HepG2 (cell line): Measurements from ENCODE around the gene SPHK1. TPM values are rescaled to one million over a fixed set of nuclear protein-coding genes. Genes with fewer than 3 reads are reported as not detected.

Source experiments
- ATF7-NPFF ChIP-seq: sonication (generic); formaldehyde crosslinking; IDR thresholded peaks from 2 replicates; pipeline ENCODE4 v1.8.1; 2023; ENCODE audit warnings: mild to moderate bottlenecking, low read depth, missing genetic modification reagents, moderate library complexity
- ETV6 ChIP-seq: sonication (generic); formaldehyde crosslinking; conservative IDR thresholded peaks from 2 replicates; pipeline ENCODE4 v1.4.0; 2020; ENCODE audit warnings: missing genetic modification reagents
- HNRNPUL1 ChIP-seq: fragments of 200-400 bp; formaldehyde crosslinking; IDR thresholded peaks from 2 replicates; pipeline ENCODE4 v1.6.1; 2017; ENCODE audit warnings: low read depth, mild to moderate bottlenecking, low read length, moderate library complexity
- IRF2 ChIP-seq: IDR thresholded peaks from 2 replicates; pipeline ENCODE4 v1.6.1; 2018; ENCODE audit warnings: missing genetic modification reagents, missing compliant biosample characterization
- KDM5B ChIP-seq: sonication (generic); formaldehyde crosslinking; IDR thresholded peaks from 2 replicates; pipeline ENCODE4 v1.4.0; 2020; ENCODE audit warnings: missing genetic modification reagents, mild to moderate bottlenecking, borderline replicate concordance
- KLF12 ChIP-seq: sonication (generic); formaldehyde crosslinking; IDR thresholded peaks from 2 replicates; pipeline ENCODE4 v1.4.0; 2020; ENCODE audit warnings: missing genetic modification reagents, borderline replicate concordance
- MBNL3 ChIP-seq: fragments of 250-450 bp; sonication (Bioruptor Pico); conservative IDR thresholded peaks from 2 replicates; pipeline ENCODE4 v1.8.0; 2022; ENCODE audit warnings: mild to moderate bottlenecking, inconsistent platforms
- NFKBIZ ChIP-seq: IDR thresholded peaks from 2 replicates; pipeline ENCODE4 v1.6.1; 2018; ENCODE audit warnings: missing genetic modification reagents, missing compliant biosample characterization
- RFX1 ChIP-seq: fragments of 450-650 bp; IDR thresholded peaks from 2 replicates; pipeline ENCODE4 v1.6.1; 2017
- SALL1 ChIP-seq: sonication (generic); formaldehyde crosslinking; IDR thresholded peaks from 2 replicates; pipeline ENCODE4 v1.8.0; 2022; ENCODE audit warnings: mild to moderate bottlenecking, missing genetic modification reagents
- TBL1XR1 ChIP-seq: fragments of 150-350 bp; IDR thresholded peaks from 2 replicates; pipeline ENCODE4 v1.6.1; 2014; ENCODE audit warnings: borderline replicate concordance, low read length; ENCODE audit not compliant: partially characterized antibody
- TFDP2 ChIP-seq: sonication (generic); formaldehyde crosslinking; IDR thresholded peaks from 2 replicates; pipeline ENCODE4 v1.4.0; 2020; ENCODE audit warnings: missing genetic modification reagents
- TFE3 ChIP-seq: IDR thresholded peaks from 2 replicates; pipeline ENCODE4 v1.6.1; 2016
- THAP9 ChIP-seq: sonication (generic); formaldehyde crosslinking; IDR thresholded peaks from 2 replicates; pipeline ENCODE4; 2020; ENCODE audit warnings: missing genetic modification reagents, mild to moderate bottlenecking, borderline replicate concordance
- ZBTB26 ChIP-seq: IDR thresholded peaks from 2 replicates; pipeline ENCODE4 v1.6.1; 2016; ENCODE audit warnings: missing compliant biosample characterization, missing genetic modification reagents, borderline replicate concordance
- ZFP91 ChIP-seq: sonication (generic); formaldehyde crosslinking; IDR thresholded peaks from 2 replicates; pipeline ENCODE4 v1.9.0; 2022; ENCODE audit warnings: missing genetic modification reagents, mild to moderate bottlenecking, borderline replicate concordance
- ZNF329 ChIP-seq: sonication (generic); formaldehyde crosslinking; IDR thresholded peaks from 2 replicates; pipeline ENCODE4 v1.9.0; 2021; ENCODE audit warnings: low read depth, mild to moderate bottlenecking, missing genetic modification reagents
- ZNF350 ChIP-seq: sonication (generic); formaldehyde crosslinking; IDR thresholded peaks from 2 replicates; pipeline ENCODE4 v1.4.0; 2020; ENCODE audit warnings: mild to moderate bottlenecking, low read depth, missing genetic modification reagents, borderline replicate concordance
- ZNF530 ChIP-seq: sonication (generic); formaldehyde crosslinking; IDR thresholded peaks from 2 replicates; pipeline ENCODE4 v1.5.0; 2020; ENCODE audit warnings: low read depth, mild to moderate bottlenecking, missing genetic modification reagents
- ZNF740 ChIP-seq: sonication (generic); formaldehyde crosslinking; IDR thresholded peaks from 2 replicates; pipeline ENCODE4 v1.4.0; 2020; ENCODE audit warnings: missing genetic modification reagents
- polyA plus RNA-seq, 8 experiments: library from polyadenylated mRNA; depleted of rRNA in 3 of 8; stranded (reverse) in 7 of 8; unstranded in 1 of 8; fragments of >200 nt; fragmentation: Illumina TruSeq in 4 of 8; extraction: Trizol in 4 of 8; gene quantifications; 2 replicates each; pipeline versions ENCODE4 v1.2.1 to v1.2.3, GENCODE V29; 2011 to 2016; ENCODE audit warnings: low read depth in 4 of 8, missing spikeins in 1 of 8, mixed read lengths in 1 of 8; ENCODE audit not compliant: insufficient read depth in 1 of 8
- total RNA-seq, 5 experiments: library from RNA; depleted of rRNA; stranded (reverse); fragments of >200 nt; fragmentation: Illumina TruSeq; extraction: Trizol; gene quantifications; 2 replicates each; pipeline ENCODE4 v1.2.3, GENCODE V29; 2016; ENCODE audit warnings: low read depth in 1 of 5

Gene SPHK1
- total and polyA plus RNA-seq, 2 of the 13 experiments (the other 11 are each of a cell fraction or from before 2014, with no cell fraction given), result 129 to 160 TPM

- TF ChIP-seq THAP9 (CRISPR knock-in tag) (0 out of 2 replicates have a peak, but pooled peaks have one; percentile 12), SALL1 (CRISPR knock-in tag) (peak; percentile 53), RFX1 (no peak), KDM5B (CRISPR knock-in tag) (no peak), ATF7-NPFF (CRISPR knock-in tag) (no peak), ZBTB26 (CRISPR knock-in tag) (no peak), NFKBIZ (CRISPR knock-in tag) (no peak), ZNF350 (CRISPR knock-in tag) (0 out of 2 replicates have a peak, but pooled peaks have one; percentile 38), ZFP91 (CRISPR knock-in tag) (no peak), TFDP2 (CRISPR knock-in tag) (no peak), KLF12 (CRISPR knock-in tag) (no peak), TBL1XR1 (peak; percentile 17), ZNF329 (CRISPR knock-in tag) (no peak), IRF2 (CRISPR knock-in tag) (no peak), ZNF740 (no peak), TFE3 (no peak), ZNF530 (CRISPR knock-in tag) (no peak), HNRNPUL1 (no peak), MBNL3 (no peak), ETV6 (no peak)
Measured at GRCh38 chr17:76408037-76408849, 23.8 kb downstream of the SPHK1 start (continued).
